HEK293T (cell line): Measurements from ENCODE around the gene ZACN.

ENCODE experiments used
- CTCF ChIA-PET: fragments of 350-600 bp; formaldehyde crosslinking; extraction: SDS; loops from one replicate; lab custom pipeline; 2021; ENCODE audit warnings: antibody characterized with exemption, inconsistent platforms; lab: Yijun Ruan, JAX
- POLR2A ChIA-PET: fragments of 350-600 bp; formaldehyde crosslinking; extraction: SDS; loops from one replicate; lab custom pipeline; 2020; ENCODE audit warnings: antibody characterized with exemption, inconsistent platforms; lab: Yijun Ruan, JAX
- DNase-seq: peaks from one replicate; pipeline ENCODE4 v3.0.0; 2012; ENCODE audit warnings: mixed read lengths; ENCODE audit errors: extremely low spot score
- ARNT ChIP-seq: fragments of 450-650 bp; IDR thresholded peaks from 2 replicates; pipeline ENCODE4 v1.6.1; 2017; ENCODE audit warnings: mild to moderate bottlenecking
- BHLHE40 ChIP-seq: fragments of 450-650 bp; IDR thresholded peaks from 2 replicates; pipeline ENCODE4 v1.6.1; 2016; ENCODE audit warnings: mild to moderate bottlenecking, moderate library complexity, borderline replicate concordance
- CTBP1 ChIP-seq: fragments of 450-650 bp; IDR thresholded peaks from 2 replicates; pipeline ENCODE4 v1.6.1; 2016; ENCODE audit warnings: borderline replicate concordance
- ELF4 ChIP-seq: fragments of 450-650 bp; IDR thresholded peaks from 2 replicates; pipeline ENCODE4 v1.6.1; 2017; ENCODE audit warnings: antibody characterized with exemption
- FOXA1 ChIP-seq: fragments of 450-650 bp; IDR thresholded peaks from 2 replicates; pipeline ENCODE4 v1.6.1; 2016; ENCODE audit warnings: mild to moderate bottlenecking
- FOXK2 ChIP-seq: fragments of 450-650 bp; IDR thresholded peaks from 2 replicates; pipeline ENCODE4 v1.6.1; 2016; ENCODE audit warnings: mild to moderate bottlenecking
- FOXM1 ChIP-seq: fragments of 450-650 bp; IDR thresholded peaks from 2 replicates; pipeline ENCODE4 v1.6.1; 2017; ENCODE audit warnings: mild to moderate bottlenecking, borderline replicate concordance
- HDGF ChIP-seq: fragments of 450-650 bp; IDR thresholded peaks from 2 replicates; pipeline ENCODE4 v1.6.1; 2017; ENCODE audit warnings: antibody characterized with exemption, borderline replicate concordance
- L3MBTL2 ChIP-seq: fragments of 450-650 bp; conservative IDR thresholded peaks from 2 replicates; pipeline ENCODE4 v1.6.1; 2016; ENCODE audit warnings: mild to moderate bottlenecking
- LEF1 ChIP-seq: fragments of 450-650 bp; IDR thresholded peaks from 2 replicates; pipeline ENCODE4 v1.6.1; 2017; ENCODE audit warnings: mild to moderate bottlenecking, borderline replicate concordance
- NFRKB ChIP-seq: fragments of 450-650 bp; IDR thresholded peaks from 2 replicates; pipeline ENCODE4 v1.6.1; 2016; ENCODE audit warnings: mild to moderate bottlenecking, moderate library complexity
- SP1 ChIP-seq: fragments of 450-650 bp; IDR thresholded peaks from 2 replicates; pipeline ENCODE4 v1.6.1; 2017
- SUZ12 ChIP-seq: fragments of 450-650 bp; IDR thresholded peaks from 2 replicates; pipeline ENCODE4 v1.6.1; 2016; ENCODE audit warnings: mild to moderate bottlenecking
- TARDBP ChIP-seq: fragments of 450-650 bp; IDR thresholded peaks from 2 replicates; pipeline ENCODE4 v1.6.1; 2016
- ZNF384 ChIP-seq: fragments of 450-650 bp; IDR thresholded peaks from 2 replicates; pipeline ENCODE4 v1.6.1; 2016
- TF ChIP-seq, protein P1 (sequence below): fragments of 450-650 bp; IDR thresholded peaks from 2 replicates; pipeline ENCODE4 v1.6.1; 2016

Gene ZACN

DNA sequence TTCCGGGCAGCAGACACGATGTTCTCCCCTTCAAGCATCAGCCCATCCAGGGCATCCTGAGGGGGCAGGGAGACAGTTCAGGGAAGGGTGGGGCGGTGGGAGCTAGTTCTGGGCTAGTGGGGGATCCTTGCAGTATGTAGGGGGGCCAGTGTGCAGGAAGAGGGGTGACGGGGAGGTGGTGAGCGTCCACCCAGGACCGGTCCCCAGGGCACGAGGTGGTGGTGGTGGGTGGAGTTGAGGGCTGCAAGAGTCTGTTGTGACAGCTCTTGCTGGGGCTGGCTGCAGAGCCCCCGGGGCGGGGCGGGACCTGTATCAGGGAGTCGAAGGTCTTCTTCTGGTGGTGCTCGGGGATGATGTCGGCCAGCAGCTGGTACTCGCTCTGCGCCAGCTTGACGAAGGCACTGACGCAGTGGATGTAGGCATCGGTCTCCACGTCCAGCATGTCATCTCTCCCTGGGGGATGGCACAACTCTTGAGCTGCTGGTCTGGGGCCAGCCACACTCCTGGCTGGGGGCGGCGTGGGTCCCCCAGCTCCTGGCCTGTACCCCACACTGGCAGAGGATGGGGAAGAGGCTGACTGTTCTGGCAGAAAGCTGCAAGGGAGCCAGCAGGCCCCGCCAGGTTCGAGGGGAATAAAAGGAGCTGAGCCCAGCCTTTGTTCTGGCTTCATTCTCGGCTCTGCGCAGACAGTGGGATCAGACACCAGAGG is 10.0 kb downstream of the ZACN start:
- ChIA-PET CTCF (no interaction called here), POLR2A (interaction anchor here (1.4 kb wide), 1 partner anchor 15 kb away, joined by 4 read pairs; the partner anchor contains the start of gene EXOC7)
- DNase-seq, result no peak
- TF ChIP-seq FOXK2 (no peak), NFRKB (no peak), FOXA1 (no peak), HDGF (no peak), TARDBP (no peak), FOXM1 (no peak), L3MBTL2 (no peak)
- TF ChIP-seq, protein P1, sequence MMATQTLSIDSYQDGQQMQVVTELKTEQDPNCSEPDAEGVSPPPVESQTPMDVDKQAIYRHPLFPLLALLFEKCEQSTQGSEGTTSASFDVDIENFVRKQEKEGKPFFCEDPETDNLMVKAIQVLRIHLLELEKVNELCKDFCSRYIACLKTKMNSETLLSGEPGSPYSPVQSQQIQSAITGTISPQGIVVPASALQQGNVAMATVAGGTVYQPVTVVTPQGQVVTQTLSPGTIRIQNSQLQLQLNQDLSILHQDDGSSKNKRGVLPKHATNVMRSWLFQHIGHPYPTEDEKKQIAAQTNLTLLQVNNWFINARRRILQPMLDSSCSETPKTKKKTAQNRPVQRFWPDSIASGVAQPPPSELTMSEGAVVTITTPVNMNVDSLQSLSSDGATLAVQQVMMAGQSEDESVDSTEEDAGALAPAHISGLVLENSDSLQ, result no peak

DNA sequence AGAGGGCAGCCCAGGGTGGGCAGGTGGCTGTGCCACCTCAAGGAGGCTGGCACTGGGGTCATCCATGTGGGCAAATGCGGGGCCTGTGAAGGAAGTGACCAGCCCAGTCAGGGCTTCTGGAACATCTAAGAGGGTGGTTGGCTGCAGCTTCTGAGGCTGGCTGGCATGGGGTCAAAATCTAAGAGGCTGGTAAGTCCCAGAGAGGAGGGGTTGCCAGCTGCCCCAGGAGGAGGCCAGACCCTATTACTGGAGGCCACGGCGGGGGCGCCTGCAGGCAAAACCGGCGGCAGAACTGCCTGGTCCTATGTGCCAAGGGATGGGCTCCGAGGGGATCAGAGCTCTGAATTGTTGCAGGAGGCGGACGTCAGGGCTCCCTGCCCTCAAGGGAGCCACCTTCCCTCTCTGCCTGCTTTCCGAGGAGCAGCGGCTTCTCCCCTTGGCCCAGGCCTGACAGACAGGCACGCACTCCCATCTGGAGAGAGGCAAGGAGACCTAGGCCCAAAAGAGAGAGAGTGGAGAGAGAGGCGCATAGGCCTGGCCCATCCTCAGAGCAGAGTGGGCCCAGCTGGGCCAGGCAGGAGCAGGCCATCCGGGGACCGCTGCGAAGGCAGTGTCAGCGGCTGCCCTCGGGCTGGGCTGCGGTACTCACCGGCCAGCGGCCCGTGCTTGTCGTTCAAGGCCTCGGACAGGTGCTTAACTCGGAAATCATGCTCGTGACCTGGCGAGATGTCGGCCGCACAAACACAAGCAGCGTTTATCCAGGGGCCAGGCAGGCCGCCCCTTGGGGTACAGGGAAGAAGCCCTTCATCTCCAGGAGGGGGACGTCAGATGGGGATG is 10.9 kb downstream of the ZACN start:
- ChIA-PET POLR2A (interaction anchor here (1.4 kb wide), 1 partner anchor 14 kb away, joined by 4 read pairs; the partner anchor contains the start of gene EXOC7), CTCF (no interaction called here)
- TF ChIP-seq LEF1 (no peak), FOXA1 (no peak), SP1 (no peak), FOXM1 (no peak), FOXK2 (no peak)
- TF ChIP-seq, protein P1, result no peak
- DNase-seq, result no peak

DNA sequence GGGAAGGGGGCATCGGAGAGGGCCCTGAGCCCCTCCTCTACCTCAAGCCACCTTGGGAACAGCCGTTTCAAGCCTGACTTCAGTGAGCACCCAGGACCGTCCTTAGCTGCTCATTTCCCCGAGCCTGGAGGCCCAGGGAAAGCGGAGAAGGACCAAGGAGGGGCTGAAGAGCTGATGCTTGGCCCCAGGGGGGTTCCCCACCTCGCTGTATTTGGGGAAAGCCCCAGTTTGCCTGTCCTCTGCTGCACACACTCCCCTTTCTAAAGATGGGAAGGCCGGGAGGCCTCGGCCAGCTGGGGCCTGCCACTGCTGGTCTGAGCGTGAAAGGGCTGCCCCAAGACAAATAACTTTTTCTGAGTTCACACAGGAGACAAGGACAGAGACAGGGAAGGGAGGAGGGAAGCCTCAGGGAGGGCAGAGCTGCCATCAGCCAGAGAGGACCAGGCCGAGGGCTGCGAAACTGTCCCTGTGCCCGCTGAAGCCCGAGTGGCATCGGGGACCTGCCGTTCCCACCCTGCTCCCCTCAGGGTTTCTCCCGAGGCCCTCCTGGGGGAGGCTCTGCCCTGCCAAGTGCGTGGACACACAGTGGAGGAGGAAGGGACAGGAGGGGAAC is 11.6 kb downstream of the ZACN start:
- ChIA-PET CTCF (no interaction called here), POLR2A (interaction anchor here (1.3 to 1.4 kb wide), 2 partner anchors 12 to 13 kb away, joined by 4 read pairs; partner anchors contain the start of gene EXOC7)
- no peak for TF ChIP-seq FOXK2
- TF ChIP-seq HDGF, result no peak
- no peak for TF ChIP-seq ARNT
- TF ChIP-seq NFRKB, result no peak
- TF ChIP-seq, protein P1, result no peak
- no peak for TF ChIP-seq BHLHE40
- TF ChIP-seq CTBP1, result no peak
- TF ChIP-seq FOXA1, result no peak
- TF ChIP-seq LEF1, result no peak
- TF ChIP-seq TARDBP, result no peak
- TF ChIP-seq ELF4, result no peak
- TF ChIP-seq ZNF384, result no peak
- DNase-seq, result no peak

DNA sequence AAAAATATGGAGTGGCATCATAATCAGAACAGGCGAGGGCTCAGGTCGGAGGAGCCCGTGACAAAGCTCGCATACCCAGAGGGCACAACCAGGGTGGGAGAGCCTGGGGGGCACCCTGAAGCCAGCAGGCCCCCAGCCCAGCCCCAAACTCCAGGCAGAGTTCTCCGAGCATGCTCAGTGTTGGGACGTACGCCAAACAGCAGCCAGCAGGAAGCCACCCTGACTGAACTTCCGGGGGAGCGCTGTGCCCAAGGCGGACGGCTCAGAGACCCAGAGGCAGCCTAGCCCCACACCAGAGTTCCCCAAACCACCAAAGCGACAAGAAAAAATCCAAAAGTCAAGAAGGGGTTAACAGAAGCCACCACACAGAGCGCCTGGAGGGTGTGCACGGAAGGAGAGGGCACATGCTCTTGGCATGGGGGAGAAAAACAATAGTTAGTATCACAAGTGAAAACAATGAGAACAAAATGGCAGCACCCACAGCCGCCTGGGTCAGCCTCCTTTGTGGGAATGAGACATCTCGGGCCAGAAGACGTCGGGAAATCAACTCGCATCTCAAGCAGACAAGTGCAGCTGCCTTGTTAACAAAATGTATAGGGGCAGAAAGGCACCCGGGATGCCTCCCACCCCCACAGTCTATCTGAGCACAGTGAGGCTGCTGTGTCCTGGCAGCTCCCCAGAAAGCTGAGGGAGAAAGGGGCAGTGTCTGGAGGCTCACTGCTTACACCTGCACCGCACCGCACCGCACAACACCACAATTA is 12.7 kb downstream of the ZACN start:
- POLR2A ChIA-PET, result interaction anchor here (1.3 kb wide), 1 partner anchor 11 kb away, joined by 4 read pairs; the partner anchor contains the start of gene EXOC7
- CTCF ChIA-PET, result interaction anchor here (0.9 kb wide), 1 partner anchor 11 kb away, joined by 3 read pairs; no protein-coding TSS in a partner anchor
- DNase-seq, result no peak
- TF ChIP-seq HDGF (no peak), FOXM1 (no peak), SP1 (no peak), LEF1 (no peak), L3MBTL2 (no peak), FOXK2 (no peak), SUZ12 (no peak), ZNF384 (no peak)
- TF ChIP-seq, protein P1, result no peak
